Nephron (organoid): ENCODE data around the gene CDC42EP4.

Experiments used
- H3K27ac Mint-ChIP-seq, 3 experiments: 2 replicates each; pipeline ENCODE4 v1.8.0; 2020; ENCODE audit warnings: mixed read lengths in 3 of 3, mild to moderate bottlenecking in 2 of 3, moderate library complexity in 1 of 3
- H3K27me3 Mint-ChIP-seq: 2 replicates; pipeline ENCODE4 v1.8.0; 2021; ENCODE audit warnings: low read depth, mild to moderate bottlenecking, moderate library complexity, mixed read lengths
- H3K36me3 Mint-ChIP-seq: 2 replicates; pipeline ENCODE4 v1.8.0; 2020; ENCODE audit warnings: low read depth, mixed read lengths
- H3K4me1 Mint-ChIP-seq: 2 replicates; pipeline ENCODE4 v1.8.0; 2020; ENCODE audit warnings: mixed read lengths
- H3K4me3 Mint-ChIP-seq, 3 experiments: 2 replicates each; pipeline ENCODE4 v1.8.0; 2020; ENCODE audit warnings: mild to moderate bottlenecking in 3 of 3, mixed read lengths in 3 of 3, moderate library complexity in 2 of 3
- H3K9me3 Mint-ChIP-seq: 2 replicates; pipeline ENCODE4 v1.8.0; 2020; ENCODE audit warnings: mixed read lengths
- CTCF ChIP-seq, 3 experiments: fragments of 200-600 bp; sonication (generic); IDR thresholded peaks; one replicate each; pipeline ENCODE4 v1.5.0; 2021; ENCODE audit warnings: antibody characterized with exemption in 3 of 3; ENCODE audit not compliant: unreplicated experiment in 3 of 3

CDC42EP4 gene

GRCh38 chr17:73261617-73261951 lies 50.2 kb downstream of the CDC42EP4 start, which contains the start of gene CPSF4L:
CPSF4L (minus strand) TSS chr17:73261880; CDS start chr17:73261818, 62 bp downstream.
- Mint-ChIP-seq H3K27ac (peak within 1 kb of the TSS; percentile 74 to 86 (median 77)), H3K27me3 (peaks cover 9% of the 10 kb centered on the region), H3K36me3 (no peaks in the 10 kb centered on the region), H3K9me3 (no peaks in the 10 kb centered on the region), H3K4me1 (peaks cover 23% of the 10 kb centered on the region), H3K4me3 (peak within 1 kb of the TSS in 1 of 3 experiments; percentile 30)
- TF ChIP-seq CTCF (IDR thresholded peaks at IDR 0.05; ENCODE audit: unreplicated experiment in 3 of 3), result no peak

- H3K4me3 Mint-ChIP-seq, result no peak overlapping the region
- TF ChIP-seq CTCF (IDR thresholded peaks at IDR 0.05; ENCODE audit: unreplicated experiment in 3 of 3), result no peak
- peaks cover 22% of the 10 kb centered on the region for H3K4me1 Mint-ChIP-seq
- peak overlapping the region in 1 of 3 experiments; percentile 56 for H3K27ac Mint-ChIP-seq
- H3K36me3 Mint-ChIP-seq, result no peaks in the 10 kb centered on the region
- no peaks in the 10 kb centered on the region for H3K9me3 Mint-ChIP-seq
- peaks cover 15% of the 10 kb centered on the region for H3K27me3 Mint-ChIP-seq
Observed at GRCh38 chr17:73257516-73257915, 54.3 kb downstream of the CDC42EP4 start.

GRCh38 chr17:73256220-73256619 lies 55.6 kb downstream of the CDC42EP4 start:
- Mint-ChIP-seq H3K36me3 (no peaks in the 10 kb centered on the region), H3K4me3 (no peak overlapping the region), H3K27me3 (peaks cover 12% of the 10 kb centered on the region), H3K27ac (peak overlapping the region in 1 of 3 experiments; percentile 1), H3K9me3 (no peaks in the 10 kb centered on the region), H3K4me1 (peaks cover 28% of the 10 kb centered on the region)
- no peak for TF ChIP-seq CTCF (IDR thresholded peaks at IDR 0.05; ENCODE audit: unreplicated experiment in 3 of 3)

- Mint-ChIP-seq H3K4me1 (peaks cover 33% of the 10 kb centered on the region), H3K27ac (peak overlapping the region in 1 of 3 experiments; percentile 1), H3K4me3 (no peak overlapping the region), H3K36me3 (no peaks in the 10 kb centered on the region), H3K27me3 (peaks cover 12% of the 10 kb centered on the region), H3K9me3 (no peaks in the 10 kb centered on the region)
- peak; percentile 99 for TF ChIP-seq CTCF (IDR thresholded peaks at IDR 0.05; ENCODE audit: unreplicated experiment in 3 of 3)
Observed at GRCh38 chr17:73255671-73256181, 56.1 kb downstream of the CDC42EP4 start.

GRCh38 chr17:73251871-73252270 lies 59.9 kb downstream of the CDC42EP4 start:
- Mint-ChIP-seq H3K4me3 (no peak overlapping the region), H3K9me3 (no peaks in the 10 kb centered on the region), H3K27me3 (peaks cover 9% of the 10 kb centered on the region)

More at GRCh38 chr17:73251871-73252270, 59.9 kb downstream of the CDC42EP4 start:
- no peak overlapping the region for H3K27ac Mint-ChIP-seq
- peaks cover 51% of the 10 kb centered on the region for H3K4me1 Mint-ChIP-seq
- H3K36me3 Mint-ChIP-seq, result peaks cover 14% of the 10 kb centered on the region
- no peak for TF ChIP-seq CTCF (IDR thresholded peaks at IDR 0.05; ENCODE audit: unreplicated experiment in 3 of 3)
